PC-3 (cell line): ENCODE results near the gene PDZRN3. TPM values are rescaled to one million over a fixed set of nuclear protein-coding genes. Genes with fewer than 3 reads are reported as not detected.

Source experiments
- ATAC-seq: fragments of 200-7000 bp; cut with Tn5 transposase; 2 replicates; pipeline ENCODE4 v1.9.1; 2020; ENCODE audit warnings: mild to moderate bottlenecking, moderate library complexity
- BruUV-seq: library from RNA; stranded (reverse); fragments of 400-500 nt; replicated peaks from 2 replicates; lab custom pipeline; 2021; lab: Mats Ljungman, UMichigan
- CTCF ChIA-PET: fragments of 300-600 bp; sonication (Branson Sonifier 250); formaldehyde crosslinking; loops from one replicate; lab custom pipeline; 2022; ENCODE audit warnings: antibody characterized with exemption; lab: Charles Lee
- POLR2A ChIA-PET: fragments of 300-600 bp; sonication (Branson Sonifier 250); formaldehyde crosslinking; loops from one replicate; lab custom pipeline; 2022; ENCODE audit warnings: antibody characterized with exemption; ENCODE audit not compliant: unreplicated experiment; lab: Charles Lee
- DNase-seq: peaks from one replicate; pipeline ENCODE4 v3.0.0-alpha.2; 2015
- H2AFZ ChIP-seq: fragments of 300-600 bp; sonication (generic); 2 replicates; pipeline ENCODE4 v1.6.0; 2016; ENCODE audit warnings: antibody characterized with exemption, low read length
- H3F3A ChIP-seq: fragments of 300-600 bp; sonication (generic); one replicate; pipeline ENCODE4 v1.6.0; 2017; ENCODE audit warnings: antibody characterized with exemption, low read length, control low read depth, mild to moderate bottlenecking; ENCODE audit not compliant: unreplicated experiment
- H3K27ac ChIP-seq: fragments of 300-600 bp; sonication (generic); 2 replicates; pipeline ENCODE4 v1.5.1; 2016; ENCODE audit warnings: mild to moderate bottlenecking, low read length
- H3K27me3 ChIP-seq: fragments of 300-600 bp; sonication (generic); 2 replicates; pipeline ENCODE4 v1.6.1; 2016; ENCODE audit warnings: low read length, mixed read lengths
- H3K36me3 ChIP-seq: fragments of 300-600 bp; sonication (generic); 2 replicates; pipeline ENCODE4 v1.6.1; 2016; ENCODE audit warnings: low read depth, mixed run types, low read length, mixed read lengths
- H3K4me1 ChIP-seq: fragments of 300-600 bp; sonication (generic); 2 replicates; pipeline ENCODE4 v1.5.1; 2016; ENCODE audit warnings: low read length; ENCODE audit not compliant: insufficient read depth
- H3K4me2 ChIP-seq: fragments of 300-600 bp; sonication (generic); 2 replicates; pipeline ENCODE4 v1.6.0; 2016; ENCODE audit warnings: low read length
- H3K4me3 ChIP-seq: fragments of 300-600 bp; sonication (generic); 2 replicates; pipeline ENCODE4 v1.5.1; 2016; ENCODE audit warnings: mild to moderate bottlenecking, low read length, mixed read lengths
- H3K79me2 ChIP-seq: fragments of 300-600 bp; sonication (generic); 2 replicates; pipeline ENCODE4 v1.6.1; 2017; ENCODE audit warnings: low read length, mixed read lengths
- H3K9ac ChIP-seq: fragments of 300-600 bp; sonication (generic); 2 replicates; pipeline ENCODE4 v1.6.0; 2016; ENCODE audit warnings: mild to moderate bottlenecking, low read length
- H3K9me2 ChIP-seq: fragments of 300-600 bp; sonication (generic); replicated peaks from 2 replicates; pipeline ENCODE4 v1.6.1; 2016; ENCODE audit warnings: mixed run types, low read length, mixed read lengths
- H3K9me3 ChIP-seq: fragments of 300-600 bp; sonication (generic); 2 replicates; pipeline ENCODE4 v1.6.1; 2016; ENCODE audit warnings: low read length, mixed read lengths
- H4K20me1 ChIP-seq: fragments of 300-600 bp; sonication (generic); 2 replicates; pipeline ENCODE4 v1.6.1; 2016; ENCODE audit warnings: low read length, mixed read lengths
- EZH2 ChIP-seq: fragments of 300-600 bp; sonication (generic); IDR thresholded peaks from one replicate; pipeline ENCODE4 v1.6.1; 2017; ENCODE audit warnings: antibody characterized with exemption, mild to moderate bottlenecking, low read length; ENCODE audit not compliant: unreplicated experiment
- EZH2phosphoT487 ChIP-seq: fragments of 300-600 bp; sonication (generic); IDR thresholded peaks from 2 replicates; pipeline ENCODE4 v1.6.1; 2018; ENCODE audit warnings: mild to moderate bottlenecking, antibody characterized with exemption, low read length, borderline replicate concordance
- intact Hi-C: fragments of 100-400 bp; cut with micrococcal nuclease; formaldehyde crosslinking; loops from 2 replicates; pipeline ENCODE4 v1.9.0; 2023
- total RNA-seq: library from RNA; depleted of rRNA; stranded (reverse); fragments of >200 nt; gene quantifications from 2 replicates; pipeline ENCODE4 v1.2.3, GENCODE V29; 2014
- TF ChIP-seq, protein P1 (sequence below): fragments of 300-600 bp; sonication (generic); conservative IDR thresholded peaks from 2 replicates; pipeline ENCODE4 v1.5.1; 2017; ENCODE audit warnings: antibody characterized with exemption, low read depth, mild to moderate bottlenecking, low read length

Gene PDZRN3
- total RNA-seq, 1 experiment from 2014 or later: not detected

DNA sequence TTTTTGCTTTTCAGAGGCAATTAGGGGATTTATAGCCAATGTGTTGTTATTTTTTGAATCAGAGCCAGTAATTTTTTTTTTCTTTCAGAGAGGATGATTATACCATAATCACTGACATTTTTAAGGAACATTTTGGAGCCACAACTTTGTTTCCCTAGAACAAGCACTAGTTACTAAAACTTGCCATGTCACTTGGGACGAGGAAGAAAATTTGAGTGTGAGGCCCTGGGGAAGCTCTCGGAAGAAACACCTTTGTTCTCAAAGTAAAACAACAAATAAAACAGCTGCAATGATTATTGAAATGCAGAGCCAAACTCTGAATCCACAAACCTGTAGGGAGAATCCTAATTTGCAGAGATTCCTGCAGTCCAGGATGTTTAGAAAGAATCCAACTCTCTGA, 69.7 kb downstream of the PDZRN3 start:
- BruUV-seq: no TSS peak
- intact Hi-C loops: no loop called here
- no peak for TF ChIP-seq EZH2
- no peak for TF ChIP-seq EZH2phosphoT487
- TF ChIP-seq, protein P1, sequence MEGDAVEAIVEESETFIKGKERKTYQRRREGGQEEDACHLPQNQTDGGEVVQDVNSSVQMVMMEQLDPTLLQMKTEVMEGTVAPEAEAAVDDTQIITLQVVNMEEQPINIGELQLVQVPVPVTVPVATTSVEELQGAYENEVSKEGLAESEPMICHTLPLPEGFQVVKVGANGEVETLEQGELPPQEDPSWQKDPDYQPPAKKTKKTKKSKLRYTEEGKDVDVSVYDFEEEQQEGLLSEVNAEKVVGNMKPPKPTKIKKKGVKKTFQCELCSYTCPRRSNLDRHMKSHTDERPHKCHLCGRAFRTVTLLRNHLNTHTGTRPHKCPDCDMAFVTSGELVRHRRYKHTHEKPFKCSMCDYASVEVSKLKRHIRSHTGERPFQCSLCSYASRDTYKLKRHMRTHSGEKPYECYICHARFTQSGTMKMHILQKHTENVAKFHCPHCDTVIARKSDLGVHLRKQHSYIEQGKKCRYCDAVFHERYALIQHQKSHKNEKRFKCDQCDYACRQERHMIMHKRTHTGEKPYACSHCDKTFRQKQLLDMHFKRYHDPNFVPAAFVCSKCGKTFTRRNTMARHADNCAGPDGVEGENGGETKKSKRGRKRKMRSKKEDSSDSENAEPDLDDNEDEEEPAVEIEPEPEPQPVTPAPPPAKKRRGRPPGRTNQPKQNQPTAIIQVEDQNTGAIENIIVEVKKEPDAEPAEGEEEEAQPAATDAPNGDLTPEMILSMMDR: no peak
- POLR2A ChIA-PET: no interaction called here
- Histone ChIP-seq H3K4me2 (no peak overlapping the region), H3K4me1 (no peaks in the 10 kb centered on the region), H3F3A (no peaks in the 10 kb centered on the region), H3K36me3 (no peaks in the 10 kb centered on the region), H3K9me3 (no peaks in the 10 kb centered on the region; the same call in 1 of the 2 replicates), H3K27me3 (no peaks in the 10 kb centered on the region), H4K20me1 (no peaks in the 10 kb centered on the region), H3K9ac (no peak overlapping the region), H3K4me3 (no peak overlapping the region), H2AFZ (no peak overlapping the region), H3K9me2 (no peaks in the 10 kb centered on the region), H3K27ac (no peak overlapping the region), H3K79me2 (no peaks in the 10 kb centered on the region)
- ATAC-seq: no peak
- CTCF ChIA-PET: no interaction called here
- no peak for DNase-seq

DNA sequence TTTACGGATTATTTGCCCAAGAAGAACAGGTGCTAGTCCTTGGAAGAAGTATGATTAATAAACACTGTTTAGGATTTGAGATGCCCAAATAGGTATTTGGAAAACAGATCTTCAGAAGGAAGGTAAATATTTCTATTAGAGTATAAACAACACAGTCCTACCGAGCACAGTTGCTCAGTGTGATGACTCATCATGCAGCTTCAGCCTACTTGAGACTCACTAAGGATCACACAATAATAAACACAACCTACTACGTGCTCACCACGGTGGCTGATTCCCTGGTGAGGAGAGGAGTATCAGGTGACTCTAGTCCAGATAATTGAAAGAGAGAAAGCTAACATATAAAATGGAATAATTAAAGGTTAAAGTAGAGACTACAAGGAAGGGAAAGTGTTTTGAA, 72.0 kb downstream of the PDZRN3 start:
- no peak for DNase-seq
- Histone ChIP-seq H2AFZ (no peak overlapping the region), H3K27ac (no peak overlapping the region), H3K79me2 (no peaks in the 10 kb centered on the region), H3K36me3 (no peaks in the 10 kb centered on the region), H3K9me3 (no peaks in the 10 kb centered on the region; the same call in 1 of the 2 replicates), H4K20me1 (no peaks in the 10 kb centered on the region), H3K9me2 (no peaks in the 10 kb centered on the region), H3K4me1 (no peaks in the 10 kb centered on the region), H3K9ac (no peak overlapping the region), H3K4me2 (no peak overlapping the region), H3K27me3 (peaks cover 4% of the 10 kb centered on the region; the same call in 1 of the 2 replicates), H3F3A (no peaks in the 10 kb centered on the region), H3K4me3 (no peak overlapping the region)
- ChIA-PET CTCF (no interaction called here), POLR2A (no interaction called here)
- TF ChIP-seq EZH2phosphoT487 (no peak), EZH2 (no peak)
- TF ChIP-seq, protein P1: no peak
- intact Hi-C loops: no loop called here
- no peak for ATAC-seq
- BruUV-seq: no TSS peak

DNA sequence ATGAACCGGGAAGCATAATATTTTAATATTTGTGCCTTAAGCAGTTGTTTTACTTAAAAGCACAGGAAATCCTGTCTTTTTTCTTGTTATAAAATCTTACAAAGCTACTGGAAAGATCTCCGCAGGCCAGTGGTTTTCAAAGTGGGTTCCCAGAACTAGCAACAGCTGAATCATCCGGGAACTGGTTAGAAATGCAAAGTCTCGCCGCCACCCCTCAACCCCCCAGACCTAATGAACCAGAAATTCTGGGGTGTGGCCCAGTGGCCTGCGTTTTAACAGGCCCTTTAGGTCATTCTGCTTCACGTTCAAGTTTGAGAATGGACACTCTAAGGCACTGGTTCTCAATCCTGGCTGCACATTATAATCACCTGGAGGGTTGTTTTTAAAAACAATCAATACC, 74.7 kb downstream of the PDZRN3 start:
- CTCF ChIA-PET: no interaction called here
- no peak for DNase-seq

More for the DNA sequence above, 74.7 kb downstream of the PDZRN3 start:
- H2AFZ ChIP-seq: no peak overlapping the region
- POLR2A ChIA-PET: no interaction called here
- H3F3A ChIP-seq: no peaks in the 10 kb centered on the region
- H3K27me3 ChIP-seq: peaks cover 4% of the 10 kb centered on the region; the same call in 1 of the 2 replicates
- ATAC-seq: no peak
- no peaks in the 10 kb centered on the region for H3K9me2 ChIP-seq
- TF ChIP-seq EZH2: no peak
- TF ChIP-seq EZH2phosphoT487: no peak
- TF ChIP-seq, protein P1: no peak
- no peak overlapping the region for H3K9ac ChIP-seq
- no peaks in the 10 kb centered on the region for H3K79me2 ChIP-seq
- no peak overlapping the region for H3K4me2 ChIP-seq
- no TSS peak for BruUV-seq
- no peak overlapping the region for H3K4me3 ChIP-seq
- intact Hi-C loops: no loop called here
- no peaks in the 10 kb centered on the region for H3K4me1 ChIP-seq
- no peaks in the 10 kb centered on the region for H4K20me1 ChIP-seq
- no peak overlapping the region for H3K27ac ChIP-seq
- H3K9me3 ChIP-seq: no peaks in the 10 kb centered on the region; the same call in 1 of the 2 replicates
- H3K36me3 ChIP-seq: no peaks in the 10 kb centered on the region
